OCI-M1 (cell line): Measurements from ENCODE around the gene ZNF423.

Source experiments
- DNase-seq: peaks from one replicate; lab custom pipeline; 2025; lab: John Stamatoyannopoulos, UW

ZNF423 gene

DNA sequence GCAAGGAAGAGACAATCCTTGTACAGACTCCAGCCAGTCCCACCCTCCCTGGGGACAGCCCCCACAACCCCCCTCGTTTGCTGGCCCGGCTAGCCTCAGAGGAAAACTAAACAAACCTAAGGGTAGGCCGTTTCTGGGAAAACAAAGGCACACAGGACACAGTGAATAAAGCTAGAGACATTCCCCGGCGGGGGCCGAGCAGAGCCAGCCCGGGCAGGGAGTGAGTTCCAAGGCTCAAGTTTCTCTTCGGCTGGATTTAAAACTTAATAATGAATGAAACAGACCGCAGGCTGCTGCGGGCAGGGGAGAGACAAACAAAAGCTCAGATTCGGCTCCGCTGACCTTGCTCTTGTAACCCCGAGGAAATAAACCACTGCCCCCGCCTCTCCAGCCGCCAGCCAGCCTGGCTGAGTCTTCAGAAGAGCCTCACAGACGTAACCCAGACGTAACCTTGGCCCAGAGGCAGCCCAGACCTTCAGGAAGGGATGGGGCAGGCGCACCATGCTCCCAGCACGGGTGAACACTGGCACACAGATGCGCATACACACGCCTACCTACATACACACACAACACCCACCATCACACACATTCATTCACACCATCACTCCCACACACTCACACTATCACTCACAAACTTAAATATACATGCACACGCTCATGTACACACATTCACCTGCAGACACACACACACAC, 216.0 kb downstream of the ZNF423 start:
- DNase-seq: no peak

DNA sequence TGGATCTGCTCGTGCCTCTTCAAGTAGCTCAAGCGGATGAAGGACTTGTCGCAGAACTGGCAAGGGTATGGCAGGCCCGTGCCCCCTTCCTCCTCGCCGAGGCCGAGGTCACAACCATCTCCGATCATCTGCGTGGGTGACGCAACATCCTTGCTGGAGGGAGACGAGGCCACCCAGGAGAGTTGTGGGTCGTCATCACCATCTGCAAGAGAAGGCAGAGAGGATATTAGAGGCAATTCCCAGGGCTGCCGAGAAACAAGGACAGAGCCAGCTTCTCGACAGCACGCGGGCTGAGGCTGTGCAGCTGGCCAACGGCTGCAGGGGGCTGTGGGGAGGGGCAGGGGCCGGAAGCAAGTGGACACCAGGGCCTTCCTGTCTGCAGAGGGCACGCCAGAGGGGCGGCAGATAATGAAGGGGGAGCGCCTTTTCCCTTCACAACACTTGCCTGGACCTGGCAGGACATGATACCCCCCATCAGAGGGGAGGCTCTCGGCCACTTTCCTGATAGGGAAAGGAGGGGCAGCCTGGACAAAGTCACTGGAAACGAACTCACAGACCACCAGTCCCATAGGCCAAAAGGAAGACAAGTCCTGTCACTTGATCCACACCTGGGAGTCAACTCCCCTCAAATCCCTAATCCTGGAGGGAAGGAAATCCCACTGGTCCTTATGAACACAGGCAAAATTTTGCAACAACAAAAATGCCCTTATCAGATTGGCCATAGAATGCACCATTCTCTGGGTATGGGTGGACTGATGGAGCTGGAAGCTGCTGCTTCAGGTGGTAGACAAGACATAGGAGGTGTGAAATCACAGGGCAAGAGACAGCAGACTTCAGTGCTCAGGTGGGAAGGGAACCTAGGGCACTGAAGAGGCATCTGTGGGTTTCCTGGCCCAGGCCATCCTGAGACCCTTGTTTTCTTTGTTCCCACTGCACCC, 217.0 kb downstream of the ZNF423 start:
- DNase-seq: no peak

DNA sequence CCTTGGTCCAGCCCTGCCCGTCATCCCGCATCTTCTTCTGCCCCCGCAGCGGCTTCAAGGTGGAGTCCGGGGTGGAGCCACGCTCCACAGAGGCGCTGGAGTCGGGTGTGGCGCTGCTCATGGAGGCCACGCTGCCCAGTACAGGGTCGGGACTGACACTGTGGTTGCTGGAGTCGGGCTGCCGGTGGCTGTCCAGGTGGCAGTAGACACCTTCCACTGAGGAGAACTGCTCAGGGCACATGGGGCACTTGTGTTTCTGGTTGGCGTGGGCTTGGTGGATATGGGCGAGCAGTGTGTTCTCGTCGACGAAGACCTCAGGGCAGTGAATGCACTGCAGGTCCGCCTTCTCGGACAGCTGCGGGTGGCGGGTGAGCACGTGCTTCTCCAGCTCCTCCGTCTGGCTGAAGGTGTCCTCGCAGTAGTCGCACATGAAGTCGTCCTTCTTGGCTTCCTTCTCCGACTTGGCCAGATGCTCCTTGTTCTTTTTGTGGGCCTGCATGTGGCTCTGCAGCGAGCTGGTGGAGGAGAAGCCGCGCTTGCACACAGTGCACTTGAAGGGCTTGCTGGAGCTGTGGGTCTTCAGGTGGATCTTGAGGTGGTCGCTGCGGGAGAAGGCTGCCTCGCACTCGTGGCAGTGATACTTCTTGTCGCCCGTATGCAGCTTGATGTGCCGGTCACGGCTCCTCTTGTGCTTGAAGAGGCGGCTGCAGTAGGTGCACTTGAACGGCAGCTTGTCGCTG, 217.8 kb downstream of the ZNF423 start:
- no peak for DNase-seq

DNA sequence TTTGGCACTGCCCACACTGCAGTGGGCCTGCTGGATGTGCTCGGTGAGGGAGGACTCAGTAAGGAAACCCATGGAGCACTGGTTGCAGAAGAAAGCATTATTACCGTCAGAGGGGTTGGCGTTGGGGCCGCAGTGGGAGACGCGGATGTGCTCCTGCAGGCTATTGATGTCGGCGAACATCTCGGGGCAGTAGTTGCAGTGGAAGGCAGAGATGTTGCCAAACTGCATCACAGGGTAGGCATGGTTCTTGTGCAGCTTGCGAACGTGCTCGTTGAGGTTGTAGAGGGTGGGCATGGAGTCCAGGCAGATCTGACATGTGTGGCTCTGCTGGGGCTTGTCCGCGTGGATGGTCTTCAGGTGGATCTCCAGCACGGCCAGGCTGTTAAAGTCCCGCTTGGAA, 218.4 kb downstream of the ZNF423 start:
- no peak for DNase-seq

DNA sequence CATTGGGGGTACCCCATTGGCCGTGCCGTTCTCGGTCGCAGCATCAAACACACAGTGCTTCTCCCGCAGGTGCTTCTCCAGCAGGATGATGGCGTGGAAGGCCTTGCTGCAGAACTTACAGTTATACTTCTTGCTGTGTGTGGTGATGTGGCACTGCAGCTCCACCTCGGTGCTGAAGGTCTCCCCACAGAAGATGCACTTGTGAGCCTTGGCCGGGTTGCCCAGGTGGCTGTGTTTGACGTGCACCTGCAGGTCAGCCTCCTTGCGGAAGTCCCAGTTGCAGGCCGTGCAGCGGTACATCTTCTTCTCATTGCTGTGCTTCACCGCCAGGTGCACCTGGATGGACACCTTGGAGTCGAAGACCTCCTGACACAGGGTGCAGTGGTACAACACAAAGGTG, 219.3 kb downstream of the ZNF423 start:
- DNase-seq: no peak

DNA sequence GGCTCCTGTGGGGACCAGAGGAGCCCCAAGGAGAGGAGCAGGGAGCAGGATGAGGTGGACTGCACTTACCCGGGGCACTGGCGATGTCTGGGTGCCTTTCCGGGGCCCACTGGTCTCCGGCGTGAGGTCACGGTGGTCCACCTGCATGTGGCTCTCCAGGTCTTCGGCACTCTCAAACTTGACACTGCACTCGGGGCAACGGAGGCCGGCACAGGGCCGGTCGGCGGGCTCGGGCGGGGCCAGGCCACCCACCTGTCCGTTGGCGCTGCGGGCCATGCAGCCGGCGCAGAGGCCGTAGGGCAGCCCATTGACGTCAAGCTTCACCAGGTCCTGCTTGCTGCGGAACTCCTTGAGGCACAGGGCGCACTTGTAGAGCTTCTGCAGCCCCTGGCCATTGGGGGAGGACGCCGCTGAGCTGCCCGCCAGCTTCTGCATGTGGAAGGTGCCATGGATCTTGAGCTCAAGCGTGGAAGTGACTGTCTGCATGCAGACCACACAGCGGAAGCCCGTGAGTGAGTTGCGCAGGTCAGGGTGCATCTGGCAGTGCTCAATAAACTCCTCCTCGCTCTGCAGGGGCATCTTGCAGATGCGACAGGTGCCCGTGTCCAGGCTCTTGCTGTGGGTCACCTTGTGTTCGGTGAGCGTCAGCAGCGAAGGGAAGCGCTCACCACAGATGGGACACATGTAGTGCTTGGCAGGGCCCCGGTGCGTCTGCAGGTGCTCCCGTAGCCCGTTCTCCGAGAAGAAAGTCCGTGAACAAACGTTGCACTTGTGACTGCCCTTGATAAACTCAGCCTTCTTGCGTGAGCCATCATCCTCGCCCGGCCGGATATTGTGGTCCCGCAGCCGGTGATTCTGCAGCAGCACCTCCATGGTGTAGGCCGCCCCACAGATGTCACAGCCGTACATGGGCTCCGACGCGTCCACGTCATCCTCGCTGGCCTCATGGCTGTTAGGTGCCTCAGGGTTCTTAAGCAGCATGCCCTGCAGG, 220.0 kb downstream of the ZNF423 start:
- DNase-seq: no peak

DNA sequence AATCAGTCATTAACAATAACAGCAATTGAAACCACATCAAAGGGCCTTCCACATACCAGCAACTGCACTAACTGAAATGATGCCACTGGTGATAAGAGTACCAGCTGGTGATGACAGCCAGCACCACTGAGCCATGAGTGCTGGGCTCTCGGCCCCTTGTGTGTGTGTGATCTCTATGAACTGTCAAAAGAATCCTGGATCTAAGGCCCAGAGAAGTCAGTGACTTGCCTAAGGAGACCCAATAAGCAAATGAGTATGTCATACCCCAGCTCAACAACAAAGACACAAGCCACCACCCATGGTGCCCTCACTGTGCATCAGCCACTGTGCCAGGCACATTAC, 220.9 kb downstream of the ZNF423 start:
- no peak for DNase-seq

DNA sequence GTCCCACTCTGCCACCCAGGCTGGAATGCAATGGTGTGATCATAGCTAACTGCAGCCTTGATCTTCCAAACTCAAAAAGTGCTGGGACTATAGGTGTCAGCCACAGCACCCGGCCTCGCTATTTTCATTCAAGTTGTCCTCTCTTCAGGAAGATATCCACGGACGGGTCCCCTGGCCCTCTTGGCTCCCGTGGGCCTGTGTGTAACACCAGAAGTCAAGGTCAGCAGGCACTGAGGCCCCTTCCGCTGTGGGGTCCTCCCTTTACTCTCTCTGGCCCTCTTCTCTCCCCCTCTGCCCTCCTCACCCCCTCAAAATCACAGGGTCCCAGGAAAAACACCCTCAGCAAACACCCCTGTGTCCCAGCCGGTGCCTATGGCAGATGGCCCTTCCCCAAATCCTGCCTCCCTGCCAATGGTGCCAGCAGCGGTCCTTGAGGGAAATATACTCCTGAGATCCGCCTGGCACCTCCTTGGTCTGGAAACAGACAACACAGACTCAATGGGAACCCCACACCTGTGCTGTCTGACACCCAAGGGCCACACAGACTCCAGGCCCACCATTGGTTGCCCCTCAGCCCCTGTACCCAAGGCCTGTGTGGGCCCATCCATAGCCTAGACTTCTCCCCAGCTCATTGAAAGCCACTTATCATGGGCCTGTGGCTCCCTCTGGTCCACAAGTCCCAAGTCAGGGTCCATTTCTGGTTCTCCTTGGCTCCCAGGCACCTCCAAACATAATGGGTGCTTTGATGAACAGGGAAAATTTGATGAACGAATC, 221.5 kb downstream of the ZNF423 start:
- no peak for DNase-seq

DNA sequence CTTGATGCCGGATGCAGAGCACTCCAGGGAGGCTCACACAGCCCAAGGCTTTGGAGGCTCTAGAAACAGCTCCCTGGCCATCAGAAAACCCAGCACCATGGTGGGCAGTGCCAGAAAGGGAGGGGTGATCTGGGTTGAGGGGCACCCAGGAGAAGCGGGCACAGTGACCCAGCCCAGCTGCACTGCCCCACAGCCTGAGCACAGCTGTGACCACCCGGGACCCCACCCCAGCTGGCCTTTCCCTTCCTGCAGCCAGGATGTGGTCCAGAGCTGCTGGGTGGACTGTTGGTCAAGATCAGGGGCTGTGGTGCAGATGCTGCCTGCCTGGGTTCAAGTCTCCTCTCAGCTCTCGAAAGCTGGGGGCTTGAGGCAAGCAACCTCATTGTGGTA, 223.1 kb downstream of the ZNF423 start:
- DNase-seq: no peak

DNA sequence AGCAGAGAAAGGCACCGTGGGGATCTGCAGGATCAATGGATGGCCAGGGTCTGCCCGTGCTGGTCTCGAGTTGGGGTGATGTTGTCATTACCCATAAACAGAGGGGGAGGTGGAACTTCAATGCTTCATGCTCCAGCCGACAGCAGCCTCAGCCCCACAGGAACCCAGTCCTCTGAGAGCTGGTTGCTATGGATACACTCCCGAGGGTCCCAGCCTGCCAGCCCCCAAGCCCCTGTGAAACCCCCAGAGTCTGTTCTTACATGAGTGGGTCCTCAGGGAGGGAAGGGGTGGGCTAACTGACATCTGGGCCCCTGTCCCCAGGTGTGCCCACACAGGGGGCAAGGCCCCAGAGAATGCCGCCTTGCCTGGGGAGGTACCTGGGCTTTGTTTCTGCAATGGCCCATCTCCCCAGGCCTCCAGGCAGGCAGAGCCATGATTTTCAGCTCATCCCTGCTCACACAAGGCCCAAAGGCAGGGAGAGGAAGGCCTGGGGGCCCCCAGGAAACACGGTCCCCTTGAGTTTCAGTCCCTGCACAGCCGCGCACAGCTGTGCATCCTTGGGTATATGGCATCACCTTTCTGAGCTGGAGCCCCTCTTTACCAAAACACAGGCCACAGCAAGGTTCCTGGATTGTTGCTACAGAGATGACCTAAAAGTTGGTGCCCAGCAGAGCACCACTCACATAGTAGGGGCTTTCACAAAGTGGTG, 223.7 kb downstream of the ZNF423 start:
- no peak for DNase-seq

DNA sequence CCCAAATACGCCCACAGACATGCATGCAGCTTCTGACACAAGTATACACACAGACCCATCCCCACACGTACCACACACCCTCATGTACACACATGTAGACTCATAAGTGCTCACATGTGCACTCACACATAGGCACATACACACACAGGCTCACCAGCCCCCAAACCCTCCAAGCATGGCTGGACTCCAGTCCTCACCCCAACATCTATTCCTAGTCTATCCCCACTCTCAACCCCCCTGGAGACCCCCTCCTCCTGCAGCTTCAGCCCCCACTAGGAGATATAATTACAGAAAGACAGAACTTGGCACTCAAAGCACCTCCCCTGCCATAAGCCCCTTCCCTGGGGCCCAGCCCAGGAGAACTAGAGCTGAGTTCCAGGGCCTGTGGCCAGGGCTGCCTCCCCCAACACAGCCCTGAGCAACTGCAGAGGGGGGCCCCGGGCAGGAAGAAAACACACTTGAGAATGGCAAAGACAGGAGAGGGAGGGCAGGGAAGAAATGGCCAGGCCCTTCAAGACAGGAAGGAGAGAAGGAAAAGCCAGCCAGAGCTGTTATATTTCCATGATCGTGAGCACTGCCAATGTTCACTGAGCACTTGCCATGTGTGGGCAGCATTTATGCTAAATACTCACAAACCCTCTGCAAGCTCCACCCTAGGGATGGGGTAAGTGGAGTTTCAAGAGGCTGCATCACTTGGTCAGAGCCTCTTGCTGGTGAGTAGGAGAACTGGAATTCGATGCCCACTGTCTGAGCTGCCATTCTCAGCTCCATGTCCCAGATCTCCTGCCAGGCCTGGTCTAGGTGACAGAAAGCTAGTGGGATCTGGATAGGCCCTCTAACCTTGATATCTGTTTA, 224.5 kb downstream of the ZNF423 start:
- no peak for DNase-seq

DNA sequence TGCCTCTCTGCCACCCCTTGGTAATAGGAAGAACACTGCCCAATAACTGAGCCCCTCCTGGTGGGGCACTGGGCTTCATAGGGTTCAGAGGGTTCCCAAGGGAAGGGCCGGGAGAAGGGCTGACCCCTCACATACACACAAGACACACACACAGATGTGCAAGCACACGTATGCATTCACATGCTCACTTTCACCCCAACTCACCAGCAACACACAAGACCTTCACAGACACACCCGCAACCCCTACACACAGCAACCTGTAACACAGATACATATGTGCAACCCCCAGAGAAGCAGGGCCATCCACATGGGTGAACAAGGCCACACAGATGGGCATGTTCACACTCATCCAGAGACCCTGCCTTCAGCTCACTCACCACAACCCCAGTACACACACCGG, 225.1 kb downstream of the ZNF423 start:
- no peak for DNase-seq

DNA sequence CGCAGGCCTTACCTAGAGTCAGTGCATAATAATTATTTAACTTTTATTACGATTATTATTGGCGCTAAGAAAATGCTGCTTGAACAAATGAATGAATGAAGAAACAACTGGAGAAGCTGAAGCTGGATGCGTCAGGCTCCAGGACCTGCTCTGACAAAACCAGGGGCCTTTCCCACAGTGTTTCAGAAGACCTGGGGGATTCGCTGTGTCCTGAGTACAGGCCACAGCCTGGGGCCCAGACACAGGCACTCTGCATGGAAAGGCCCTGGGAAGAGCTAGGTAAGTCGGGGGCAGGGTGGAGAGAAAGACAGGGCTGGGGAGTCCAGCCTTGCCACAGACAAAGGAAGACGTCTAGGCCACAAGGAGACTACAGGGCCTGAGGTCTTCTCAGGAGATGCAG, 226.1 kb downstream of the ZNF423 start:
- no peak for DNase-seq

DNA sequence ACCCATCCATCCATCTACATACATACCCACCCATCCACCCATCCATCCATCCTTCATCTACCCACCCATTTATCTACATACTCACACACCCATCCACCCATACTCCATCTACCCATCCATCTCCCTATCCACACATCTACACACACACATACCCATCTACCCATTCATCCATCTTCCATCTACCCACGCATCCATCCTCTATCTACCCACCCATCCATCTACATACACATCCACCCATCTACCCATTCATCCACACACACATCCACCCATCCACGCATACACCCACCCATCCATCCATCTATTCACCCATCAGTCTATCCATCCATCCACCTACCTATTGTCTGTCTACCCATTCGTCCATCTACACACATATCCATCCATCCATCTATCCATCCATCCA, 227.8 kb downstream of the ZNF423 start:
- no peak for DNase-seq

DNA sequence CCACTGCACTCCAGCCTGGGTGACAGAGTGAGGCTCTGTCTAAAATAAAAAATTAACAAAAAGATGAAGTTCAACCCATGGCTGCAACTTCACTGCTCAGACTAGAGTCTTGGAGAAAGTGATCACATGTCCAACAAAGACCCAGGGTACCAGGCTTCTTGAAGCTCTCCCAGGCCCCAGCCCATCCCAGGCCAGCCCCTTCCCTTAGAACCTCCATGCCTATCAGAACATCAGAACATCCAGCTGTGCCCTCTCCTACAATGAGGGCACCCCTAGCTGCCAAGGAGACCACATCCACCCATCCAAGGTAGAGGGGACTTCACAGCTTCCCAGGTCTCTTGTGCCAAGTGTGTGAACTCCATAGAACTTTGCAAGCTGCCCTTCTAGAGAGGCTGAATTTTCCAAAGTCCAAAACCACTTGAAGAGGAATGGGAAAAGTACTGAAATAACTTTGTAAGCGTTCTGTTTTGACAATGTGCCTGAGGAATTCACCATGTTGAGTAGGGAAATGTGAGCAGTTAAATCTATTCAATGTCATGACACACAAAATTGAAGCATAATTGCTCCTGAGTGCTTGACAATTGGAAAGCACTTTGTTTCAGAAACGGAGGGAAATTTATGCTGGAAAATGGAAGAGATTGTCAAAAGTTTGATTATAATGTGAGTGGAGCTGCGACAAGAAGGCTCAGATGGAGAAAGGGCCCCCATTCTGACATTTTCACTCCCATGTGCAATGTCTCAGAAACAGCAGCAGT, 230.4 kb downstream of the ZNF423 start:
- no peak for DNase-seq

DNA sequence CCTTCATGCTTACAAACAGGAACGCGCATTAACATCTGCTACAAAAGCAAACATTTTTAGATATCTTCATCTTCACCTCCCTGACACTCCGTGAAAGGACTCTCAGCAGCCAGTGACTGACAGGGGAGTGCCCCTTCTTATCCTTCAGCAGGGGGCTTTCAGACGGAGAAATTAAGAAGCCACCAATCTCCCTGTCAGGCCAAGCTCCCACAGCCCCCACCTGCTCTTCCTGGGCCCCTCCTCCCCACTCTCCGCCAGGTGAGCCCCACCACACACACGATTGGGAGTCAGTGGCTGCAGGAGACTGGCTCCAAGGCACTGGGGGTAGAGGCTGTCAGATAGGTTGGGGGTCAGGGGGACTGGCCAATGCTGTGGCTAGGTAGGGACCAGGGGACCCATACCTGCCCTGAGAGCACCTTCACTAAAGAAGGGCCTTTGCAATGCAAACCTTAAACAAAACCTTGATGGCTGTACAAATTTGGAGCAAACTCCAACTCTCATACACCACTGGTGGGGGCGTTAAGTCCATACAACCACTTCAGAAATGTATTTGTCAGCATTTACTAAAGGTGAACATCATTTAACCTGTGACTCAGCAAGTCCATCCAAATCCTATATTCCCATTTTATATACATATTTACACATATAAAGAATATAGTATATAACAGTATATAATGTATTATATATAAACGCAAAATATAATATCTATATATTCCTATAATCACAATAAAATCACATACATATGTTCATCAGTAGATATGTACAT, 232.2 kb downstream of the ZNF423 start:
- no peak for DNase-seq
